Calu3 (cell line): ENCODE measurements around the gene MORN5. TPM values are rescaled to one million over a fixed set of nuclear protein-coding genes. Genes with fewer than 3 reads are reported as not detected.

ENCODE experiments used
- BruUV-seq: library from RNA; stranded (reverse); fragments of 400-500 nt; replicated peaks from 2 replicates; lab custom pipeline; 2021; lab: Mats Ljungman, UMichigan
- CTCF ChIA-PET: fragments of 300-600 bp; sonication (Branson Sonifier 250); formaldehyde crosslinking; loops from one replicate; lab custom pipeline; 2022; ENCODE audit warnings: antibody characterized with exemption; lab: Charles Lee
- DNase-seq: peaks from one replicate; pipeline ENCODE4 v3.0.0; 2022
- H3K27ac Mint-ChIP-seq: one replicate; pipeline ENCODE4 v1.8.0; 2022; ENCODE audit warnings: mixed read lengths; ENCODE audit not compliant: unreplicated experiment
- H3K27me3 Mint-ChIP-seq: one replicate; pipeline ENCODE4 v1.8.0; 2022; ENCODE audit warnings: mixed read lengths; ENCODE audit not compliant: unreplicated experiment
- H3K36me3 Mint-ChIP-seq: one replicate; pipeline ENCODE4 v1.8.0; 2022; ENCODE audit warnings: mild to moderate bottlenecking, moderate library complexity, mixed read lengths; ENCODE audit not compliant: insufficient read depth, unreplicated experiment
- H3K4me1 Mint-ChIP-seq: one replicate; pipeline ENCODE4 v1.8.0; 2022; ENCODE audit warnings: mild to moderate bottlenecking, low read depth, mixed read lengths; ENCODE audit not compliant: unreplicated experiment
- H3K4me3 Mint-ChIP-seq: one replicate; pipeline ENCODE4 v1.8.0; 2022; ENCODE audit warnings: mild to moderate bottlenecking, low read depth, moderate library complexity, mixed read lengths; ENCODE audit not compliant: unreplicated experiment
- H3K9me3 Mint-ChIP-seq: one replicate; pipeline ENCODE4 v1.8.0; 2022; ENCODE audit warnings: low read depth, mixed read lengths; ENCODE audit not compliant: unreplicated experiment
- intact Hi-C: fragments of 100-400 bp; cut with micrococcal nuclease; formaldehyde crosslinking; loops from one replicate; pipeline ENCODE4 v1.10.0; 2022; ENCODE audit not compliant: unreplicated experiment
- total RNA-seq: library from RNA; stranded (reverse); gene quantifications from 2 replicates; pipeline ENCODE4 v1.2.3, GENCODE V29; 2022
- TF ChIP-seq, protein P1 (sequence below): fragments of 200-600 bp; IDR thresholded peaks from one replicate; pipeline ENCODE4 v1.8.0; 2022; ENCODE audit warnings: antibody characterized with exemption; ENCODE audit not compliant: unreplicated experiment

MORN5 gene
- total RNA-seq, 1 experiment from 2014 or later, result not detected

DNA sequence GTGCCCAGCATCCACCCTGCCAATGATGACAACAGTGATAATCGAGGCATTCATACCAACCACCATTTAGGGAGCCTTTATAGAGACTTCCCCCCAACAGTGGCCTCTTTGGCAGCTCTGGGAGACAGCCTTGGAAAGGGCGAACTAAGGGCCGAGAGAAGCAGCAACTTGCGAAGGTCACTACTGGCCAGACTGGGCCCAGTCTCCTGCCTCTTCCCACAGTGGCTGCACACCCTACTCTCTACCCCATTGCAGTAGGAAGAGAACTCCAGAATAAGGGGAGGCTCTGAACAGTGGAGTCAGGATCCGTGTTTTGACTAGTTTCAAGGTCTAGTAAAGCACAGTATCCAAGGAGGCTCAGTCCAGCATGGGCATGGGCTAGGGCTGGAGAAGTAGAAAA is 63.7 kb downstream of the MORN5 start:
- H3K27ac Mint-ChIP-seq, result no peak overlapping the region
- peaks cover under 1% of the 10 kb centered on the region for H3K4me1 Mint-ChIP-seq
- TF ChIP-seq, protein P1, sequence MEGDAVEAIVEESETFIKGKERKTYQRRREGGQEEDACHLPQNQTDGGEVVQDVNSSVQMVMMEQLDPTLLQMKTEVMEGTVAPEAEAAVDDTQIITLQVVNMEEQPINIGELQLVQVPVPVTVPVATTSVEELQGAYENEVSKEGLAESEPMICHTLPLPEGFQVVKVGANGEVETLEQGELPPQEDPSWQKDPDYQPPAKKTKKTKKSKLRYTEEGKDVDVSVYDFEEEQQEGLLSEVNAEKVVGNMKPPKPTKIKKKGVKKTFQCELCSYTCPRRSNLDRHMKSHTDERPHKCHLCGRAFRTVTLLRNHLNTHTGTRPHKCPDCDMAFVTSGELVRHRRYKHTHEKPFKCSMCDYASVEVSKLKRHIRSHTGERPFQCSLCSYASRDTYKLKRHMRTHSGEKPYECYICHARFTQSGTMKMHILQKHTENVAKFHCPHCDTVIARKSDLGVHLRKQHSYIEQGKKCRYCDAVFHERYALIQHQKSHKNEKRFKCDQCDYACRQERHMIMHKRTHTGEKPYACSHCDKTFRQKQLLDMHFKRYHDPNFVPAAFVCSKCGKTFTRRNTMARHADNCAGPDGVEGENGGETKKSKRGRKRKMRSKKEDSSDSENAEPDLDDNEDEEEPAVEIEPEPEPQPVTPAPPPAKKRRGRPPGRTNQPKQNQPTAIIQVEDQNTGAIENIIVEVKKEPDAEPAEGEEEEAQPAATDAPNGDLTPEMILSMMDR, result no peak
- no peak overlapping the region for H3K4me3 Mint-ChIP-seq
- no TSS peak for BruUV-seq
- no peak for DNase-seq
- CTCF ChIA-PET, result no interaction called here
- intact Hi-C loops, result no loop called here
- H3K9me3 Mint-ChIP-seq, result no peaks in the 10 kb centered on the region
- no peaks in the 10 kb centered on the region for H3K36me3 Mint-ChIP-seq
- H3K27me3 Mint-ChIP-seq, result peaks cover 82% of the 10 kb centered on the region

DNA sequence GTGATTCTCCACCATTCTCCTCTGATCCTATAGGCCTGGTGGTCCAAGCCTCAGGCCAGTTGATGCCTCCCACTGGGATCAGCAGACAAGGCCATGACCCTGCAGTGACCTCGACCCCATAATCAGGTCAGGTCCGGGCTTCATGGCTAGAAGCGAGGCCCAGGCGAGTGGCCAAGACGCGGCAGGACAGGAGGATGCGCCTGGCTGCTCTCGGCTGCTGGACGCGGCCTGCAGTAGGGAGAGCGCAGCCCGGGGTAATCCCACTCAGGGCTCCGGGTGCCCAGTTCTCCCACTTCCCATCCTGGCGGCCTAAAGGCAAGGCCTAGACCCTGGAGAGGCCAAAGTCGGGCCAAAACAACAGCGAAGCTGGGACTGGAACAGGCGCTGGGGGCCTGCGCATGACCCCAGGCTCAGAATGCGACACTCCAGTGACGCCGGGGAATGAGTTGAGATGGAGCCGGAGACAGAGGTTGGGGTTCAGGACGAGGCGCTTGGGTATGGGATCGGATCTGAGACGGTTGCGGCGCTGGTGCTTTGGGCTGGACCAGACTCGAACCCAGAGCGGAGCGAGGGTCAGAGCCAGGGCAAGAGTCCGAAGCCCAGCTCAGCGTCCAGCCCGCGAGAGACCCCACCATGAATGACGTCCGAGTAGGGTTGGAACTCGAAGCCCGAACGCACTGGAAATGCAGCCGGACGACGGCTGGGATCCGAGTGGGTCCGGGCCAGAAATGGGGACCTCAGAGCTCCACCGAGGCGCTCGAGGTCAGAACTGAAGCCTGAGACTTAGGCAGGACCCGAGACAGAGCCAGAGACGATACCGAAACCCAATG is 65.8 kb downstream of the MORN5 start:
- Mint-ChIP-seq H3K4me1 (no peaks in the 10 kb centered on the region), H3K27ac (no peak overlapping the region), H3K36me3 (no peaks in the 10 kb centered on the region), H3K9me3 (no peaks in the 10 kb centered on the region), H3K4me3 (no peak overlapping the region), H3K27me3 (peaks cover 61% of the 10 kb centered on the region)
- no TSS peak for BruUV-seq
- CTCF ChIA-PET, result no interaction called here
- no peak for DNase-seq
- intact Hi-C loops, result no loop called here
- TF ChIP-seq, protein P1, result no peak

DNA sequence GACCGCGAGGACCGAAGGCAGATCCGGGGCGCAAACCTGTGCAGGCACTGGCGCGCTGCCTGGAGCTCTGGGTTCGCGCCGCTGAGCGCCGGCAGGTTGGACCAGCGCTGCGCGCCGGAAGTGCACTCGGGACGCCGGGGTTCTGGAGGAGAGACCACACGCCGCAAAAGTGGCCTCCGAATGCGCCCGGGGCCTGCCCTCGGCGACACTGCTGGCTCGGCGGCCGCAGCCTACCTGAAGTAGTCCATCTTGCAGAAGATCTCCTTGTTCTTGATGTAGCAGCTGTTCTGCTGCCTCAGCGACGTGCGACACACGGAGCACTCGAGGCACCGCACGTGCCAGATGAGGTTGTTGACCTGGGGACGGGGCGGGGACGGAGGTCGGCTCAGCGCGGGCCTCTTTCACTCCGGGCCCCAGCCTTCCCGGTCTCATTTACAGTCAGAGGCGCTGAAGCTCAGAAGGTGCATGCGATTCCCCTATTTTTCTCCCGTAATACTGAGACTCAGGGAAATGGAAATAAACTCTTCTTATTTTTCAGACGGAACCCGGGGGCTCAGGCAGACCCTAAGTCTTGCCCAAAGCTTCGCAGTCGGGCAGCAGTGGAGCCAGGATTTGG is 66.5 kb downstream of the MORN5 start:
- BruUV-seq, result no TSS peak
- CTCF ChIA-PET, result no interaction called here
- Mint-ChIP-seq H3K4me3 (no peak overlapping the region), H3K9me3 (no peaks in the 10 kb centered on the region), H3K27ac (no peak overlapping the region), H3K4me1 (no peaks in the 10 kb centered on the region), H3K27me3 (peaks cover 59% of the 10 kb centered on the region), H3K36me3 (no peaks in the 10 kb centered on the region)
- no peak for DNase-seq
- intact Hi-C loops, result no loop called here
- TF ChIP-seq, protein P1, result no peak

DNA sequence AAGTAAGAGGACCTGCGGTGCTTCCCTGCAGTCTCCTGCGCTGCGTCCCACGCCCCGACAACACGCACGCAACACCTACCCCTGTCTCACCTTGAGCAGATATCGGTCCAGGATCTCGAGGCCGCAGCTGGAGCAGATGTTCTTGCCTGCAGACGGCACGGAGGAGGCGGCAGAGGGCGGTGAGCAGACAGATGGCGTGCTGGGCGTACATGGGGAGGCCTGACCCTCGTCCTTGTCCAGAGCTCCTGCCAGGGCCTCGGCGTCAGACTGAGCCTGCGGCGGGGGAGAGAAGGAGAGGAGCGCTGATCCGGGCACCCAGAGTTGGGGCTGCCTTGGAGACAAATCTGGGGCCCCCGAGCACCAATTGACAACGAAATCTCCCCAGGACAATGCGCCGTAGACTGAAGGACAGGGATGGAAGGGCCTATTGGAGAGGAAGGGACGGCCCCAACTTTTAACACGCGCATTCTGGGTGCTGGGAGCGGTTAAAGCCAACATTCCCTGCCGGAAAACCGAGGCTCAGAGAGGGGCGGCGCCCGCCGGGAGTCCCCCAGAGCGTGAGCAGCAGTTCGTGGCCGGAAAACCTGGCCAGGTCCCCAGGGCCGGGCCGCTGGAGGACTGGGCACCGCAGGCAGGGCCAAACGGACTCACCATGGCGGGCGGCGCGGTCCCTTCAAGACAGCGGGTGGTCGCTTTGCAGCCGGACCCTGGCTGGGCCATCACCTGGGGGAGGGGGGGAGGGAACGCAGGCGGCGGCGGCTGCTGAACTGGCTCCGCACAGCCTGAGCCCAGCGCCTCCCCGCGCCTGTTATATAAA is 67.3 kb downstream of the MORN5 start:
- no peak overlapping the region for H3K27ac Mint-ChIP-seq
- peaks cover 57% of the 10 kb centered on the region for H3K27me3 Mint-ChIP-seq
- no peaks in the 10 kb centered on the region for H3K36me3 Mint-ChIP-seq
- H3K4me3 Mint-ChIP-seq, result no peak overlapping the region
- intact Hi-C loops, result no loop called here
- no peaks in the 10 kb centered on the region for H3K9me3 Mint-ChIP-seq
- no peak for DNase-seq
- BruUV-seq, result no TSS peak
- H3K4me1 Mint-ChIP-seq, result no peaks in the 10 kb centered on the region
- CTCF ChIA-PET, result no interaction called here
- TF ChIP-seq, protein P1, result no peak
